Lower leg skin (tissue), 3 donors: Measurements from ENCODE around the gene TTLL5.

ENCODE experiments used
- CTCF ChIP-seq, 3 donors: fragments of 450-650 bp; IDR thresholded peaks; one replicate each; pipeline ENCODE4 v1.5.1; 2016; ENCODE audit warnings: antibody characterized with exemption in 3 of 3, mild to moderate bottlenecking in 3 of 3, moderate library complexity in 2 of 3
- POLR2A ChIP-seq, 2 donors: fragments of 450-650 bp; IDR thresholded peaks; one replicate each; pipeline ENCODE4 v1.6.1; 2016 to 2017; ENCODE audit warnings: antibody characterized with exemption in 2 of 2, mild to moderate bottlenecking in 1 of 2, moderate library complexity in 1 of 2

- TF ChIP-seq CTCF (IDR thresholded peaks at IDR 0.05), result no peak
- TF ChIP-seq POLR2A (IDR thresholded peaks at IDR 0.05), result no peak
Measured at GRCh38 chr14:75636100-75636692, 24.9 kb upstream of the TTLL5 start.
